Measurements from ENCODE around the gene DHRS7. TPM values are rescaled to one million over a fixed set of nuclear protein-coding genes. Genes with fewer than 3 reads are reported as not detected.

DHRS7 gene
- total and polyA plus RNA-seq, 2 donors (not counting 3 experiments of a cell fraction or from before 2014, with no cell fraction given): 28.6 to 29.3 TPM

DNA sequence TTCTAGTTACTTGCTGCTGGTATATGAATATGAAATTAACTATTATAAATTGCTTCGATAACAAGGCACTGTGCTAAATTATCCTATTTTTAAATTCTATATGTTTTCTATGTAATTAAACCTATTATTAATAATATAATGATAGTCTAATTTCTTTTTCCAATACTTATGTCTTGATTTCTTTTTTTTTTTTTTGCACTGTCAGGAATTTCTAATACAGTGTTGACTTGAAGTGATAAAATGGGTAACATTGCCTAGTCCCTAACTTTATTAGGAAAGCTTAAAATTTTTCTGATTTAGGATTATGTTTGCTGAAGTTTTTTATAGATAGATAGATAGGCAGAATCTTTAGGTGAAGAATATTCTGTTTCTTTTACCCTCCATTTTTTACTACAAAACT, 13.6 kb upstream of the DHRS7 start:
- no peak overlapping the region for H3K4me2 ChIP-seq (ENCODE audit: insufficient read depth, low read length)
- ChIA-PET POLR2A (no interaction called here), CTCF (no interaction called here)
- no peak overlapping the region for H3K27ac ChIP-seq (ENCODE audit: insufficient read depth, low read depth, low read length)
- H3K9me3 ChIP-seq (replicated peaks; ENCODE audit: control insufficient read depth, insufficient read depth, low read length): no peaks in the 10 kb centered on the region
- H3K9ac ChIP-seq (replicated peaks; ENCODE audit: extremely low read depth, insufficient read depth, low read length): no peak overlapping the region
- no peaks in the 10 kb centered on the region for H3K79me2 ChIP-seq (ENCODE audit: control insufficient read depth, insufficient read depth, low read length)
- TF ChIP-seq EZH2 (IDR thresholded peaks at IDR 0.05; ENCODE audit: borderline replicate concordance, low read depth, low read length, severe bottlenecking) (no peak), JUN (IDR thresholded peaks at IDR 0.05; ENCODE audit: borderline replicate concordance, insufficient read depth, insufficient read length, low read depth) (no peak), POLR2AphosphoS5 (IDR thresholded peaks at IDR 0.05; ENCODE audit: insufficient read depth, low read depth, low read length) (no peak), FOS (IDR thresholded peaks at IDR 0.05; ENCODE audit: borderline replicate concordance, insufficient read depth, low read length) (no peak), GATA2 (IDR thresholded peaks at IDR 0.05; ENCODE audit: insufficient read depth, insufficient read length, low read depth, low read length) (no peak), POLR2A (IDR thresholded peaks at IDR 0.05; ENCODE audit: low read depth, low read length) (no peak), MYC (IDR thresholded peaks at IDR 0.05; ENCODE audit: low read depth, low read length) (no peak)
- TF ChIP-seq, protein P1, sequence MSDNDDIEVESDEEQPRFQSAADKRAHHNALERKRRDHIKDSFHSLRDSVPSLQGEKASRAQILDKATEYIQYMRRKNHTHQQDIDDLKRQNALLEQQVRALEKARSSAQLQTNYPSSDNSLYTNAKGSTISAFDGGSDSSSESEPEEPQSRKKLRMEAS (IDR thresholded peaks at IDR 0.05; ENCODE audit: insufficient read depth, insufficient read length): no peak
- TF ChIP-seq, protein P2, sequence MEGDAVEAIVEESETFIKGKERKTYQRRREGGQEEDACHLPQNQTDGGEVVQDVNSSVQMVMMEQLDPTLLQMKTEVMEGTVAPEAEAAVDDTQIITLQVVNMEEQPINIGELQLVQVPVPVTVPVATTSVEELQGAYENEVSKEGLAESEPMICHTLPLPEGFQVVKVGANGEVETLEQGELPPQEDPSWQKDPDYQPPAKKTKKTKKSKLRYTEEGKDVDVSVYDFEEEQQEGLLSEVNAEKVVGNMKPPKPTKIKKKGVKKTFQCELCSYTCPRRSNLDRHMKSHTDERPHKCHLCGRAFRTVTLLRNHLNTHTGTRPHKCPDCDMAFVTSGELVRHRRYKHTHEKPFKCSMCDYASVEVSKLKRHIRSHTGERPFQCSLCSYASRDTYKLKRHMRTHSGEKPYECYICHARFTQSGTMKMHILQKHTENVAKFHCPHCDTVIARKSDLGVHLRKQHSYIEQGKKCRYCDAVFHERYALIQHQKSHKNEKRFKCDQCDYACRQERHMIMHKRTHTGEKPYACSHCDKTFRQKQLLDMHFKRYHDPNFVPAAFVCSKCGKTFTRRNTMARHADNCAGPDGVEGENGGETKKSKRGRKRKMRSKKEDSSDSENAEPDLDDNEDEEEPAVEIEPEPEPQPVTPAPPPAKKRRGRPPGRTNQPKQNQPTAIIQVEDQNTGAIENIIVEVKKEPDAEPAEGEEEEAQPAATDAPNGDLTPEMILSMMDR (IDR thresholded peaks at IDR 0.05; ENCODE audit: extremely low read depth in 1 of 2, insufficient read depth in 1 of 2, low read depth in 1 of 2, low read length in 2 of 2): no peak
- no peaks in the 10 kb centered on the region for H3K4me1 ChIP-seq (ENCODE audit: control insufficient read depth, extremely low read depth, insufficient read depth, low read length)
- H2AFZ ChIP-seq (ENCODE audit: low read depth, low read length): no peak overlapping the region
- H3K36me3 ChIP-seq (ENCODE audit: control insufficient read depth in 2 of 2, extremely low read depth in 1 of 2, insufficient read depth in 2 of 2, low read length in 2 of 2): no peaks in the 10 kb centered on the region
- dilution Hi-C loops (cut with MboI; ENCODE audit: extremely low pct_ligation_motif_present, low sequenced_read_pairs) (no loop called here), intact Hi-C loops (cut with micrococcal nuclease) (no loop called here)
- FAIRE-seq: no peak
- DNase-seq (ENCODE audit: low read depth, low spot score): no peak
- H4K20me1 ChIP-seq (replicated peaks; ENCODE audit: control insufficient read depth, extremely low read depth, insufficient read depth, low read length): no peaks in the 10 kb centered on the region
- H3K9me1 ChIP-seq (replicated peaks; ENCODE audit: control insufficient read depth, extremely low read depth, insufficient read depth, low read length): no peaks in the 10 kb centered on the region
- no peak overlapping the region for H3K4me3 ChIP-seq (replicated peaks in 1 of 3; ENCODE audit: insufficient read depth in 1 of 3, low read depth in 1 of 3, low read length in 3 of 3)
- H3K27me3 ChIP-seq (ENCODE audit: control insufficient read depth in 2 of 2, insufficient read depth in 2 of 2, low read length in 2 of 2): peaks cover 0 to 1% of the 10 kb centered on the region in 2 experiments
- no TSS peak for BruUV-seq (replicated peaks)
